Peyer's patch (tissue), 4 donors: ENCODE data around the gene HOXC4. TPM values are rescaled to one million over a fixed set of nuclear protein-coding genes. Genes with fewer than 3 reads are reported as not detected.

Experiments
- DNase-seq, 3 donors: peaks; one replicate each; pipeline ENCODE4 v3.0.0-alpha.2; 2017 to 2019
- H3K27ac ChIP-seq, 4 donors: fragments of 200-600 bp; sonication (generic); one replicate each; pipeline ENCODE4 v1.5.1; 2016 to 2019
- H3K27me3 ChIP-seq, 2 donors: fragments of 200-600 bp; sonication (generic); one replicate each; pipeline ENCODE4 v1.5.1; 2019
- H3K36me3 ChIP-seq, 3 donors: fragments of 200-600 bp; sonication (generic); one replicate each; pipeline ENCODE4 v1.5.1; 2016 to 2019
- H3K4me1 ChIP-seq, 4 donors: fragments of 200-600 bp; sonication (generic); one replicate each; pipeline ENCODE4 v1.5.1; 2016 to 2019
- H3K4me3 ChIP-seq, 4 donors: fragments of 200-600 bp; sonication (generic); 1 replicate in 3 of 4; 2 replicates in 1 of 4; pipeline ENCODE4 v1.5.1; 2016 to 2019; ENCODE audit warnings: mild to moderate bottlenecking in 1 of 4
- H3K9me3 ChIP-seq, 4 donors: fragments of 200-600 bp; sonication (generic); one replicate each; pipeline ENCODE4 v1.5.1; 2016 to 2019; ENCODE audit warnings: mild to moderate bottlenecking in 1 of 4
- POLR2A ChIP-seq, 2 donors: fragments of 450-650 bp; IDR thresholded peaks; one replicate each; pipeline ENCODE4 v1.5.1; 2017; ENCODE audit warnings: antibody characterized with exemption in 2 of 2, mild to moderate bottlenecking in 2 of 2, moderate library complexity in 2 of 2
- total RNA-seq, 4 donors: library from RNA; depleted of rRNA; stranded (reverse); fragments of >200 nt; gene quantifications; one replicate each; pipeline ENCODE4 v1.1.0, GENCODE V29; 2016
- TF ChIP-seq, protein P1 (sequence below), 6 experiments: fragments of 450-650 bp in 4 of 6; fragments of 200-600 bp in 2 of 6; sonication (generic) in 1 of 6; IDR thresholded peaks; one replicate each; pipeline ENCODE4 v1.5.1; 2017 to 2019; ENCODE audit warnings: antibody characterized with exemption in 6 of 6, mild to moderate bottlenecking in 3 of 6, moderate library complexity in 1 of 6

Gene HOXC4
- total RNA-seq, 4 donors from 2014 or later = 1.1 to 8.3 (median 1.8) TPM

DNA sequence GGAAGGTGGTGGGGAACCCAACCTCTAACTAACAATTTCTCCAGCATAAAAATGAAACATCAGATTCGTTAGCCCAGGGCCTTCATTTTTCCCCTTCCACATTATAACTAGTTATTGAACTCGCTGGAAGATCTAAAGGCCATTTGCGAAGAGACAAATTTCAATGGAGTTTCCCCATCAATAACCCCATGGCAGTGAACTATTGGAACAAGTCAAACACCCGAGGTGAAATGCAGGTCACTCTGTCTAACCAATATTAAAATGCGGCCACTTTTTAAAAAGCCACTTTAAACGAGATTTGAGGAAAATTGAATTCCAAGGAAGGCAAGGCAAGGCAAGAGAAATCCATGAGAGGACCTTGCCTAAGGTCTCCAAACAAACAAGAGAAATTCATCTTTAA is 4.5 kb upstream of the HOXC4 start:
- Histone ChIP-seq H3K27ac (no peak overlapping the region), H3K4me1 (peaks cover 0 to 10% (median 7%) of the 10 kb centered on the region in 4 donors), H3K36me3 (no peaks in the 10 kb centered on the region), H3K27me3 (no peaks in the 10 kb centered on the region), H3K9me3 (no peaks in the 10 kb centered on the region), H3K4me3 (no peak overlapping the region)
- DNase-seq = no peak
- no peak for TF ChIP-seq POLR2A (IDR thresholded peaks at IDR 0.05)
- TF ChIP-seq, protein P1, sequence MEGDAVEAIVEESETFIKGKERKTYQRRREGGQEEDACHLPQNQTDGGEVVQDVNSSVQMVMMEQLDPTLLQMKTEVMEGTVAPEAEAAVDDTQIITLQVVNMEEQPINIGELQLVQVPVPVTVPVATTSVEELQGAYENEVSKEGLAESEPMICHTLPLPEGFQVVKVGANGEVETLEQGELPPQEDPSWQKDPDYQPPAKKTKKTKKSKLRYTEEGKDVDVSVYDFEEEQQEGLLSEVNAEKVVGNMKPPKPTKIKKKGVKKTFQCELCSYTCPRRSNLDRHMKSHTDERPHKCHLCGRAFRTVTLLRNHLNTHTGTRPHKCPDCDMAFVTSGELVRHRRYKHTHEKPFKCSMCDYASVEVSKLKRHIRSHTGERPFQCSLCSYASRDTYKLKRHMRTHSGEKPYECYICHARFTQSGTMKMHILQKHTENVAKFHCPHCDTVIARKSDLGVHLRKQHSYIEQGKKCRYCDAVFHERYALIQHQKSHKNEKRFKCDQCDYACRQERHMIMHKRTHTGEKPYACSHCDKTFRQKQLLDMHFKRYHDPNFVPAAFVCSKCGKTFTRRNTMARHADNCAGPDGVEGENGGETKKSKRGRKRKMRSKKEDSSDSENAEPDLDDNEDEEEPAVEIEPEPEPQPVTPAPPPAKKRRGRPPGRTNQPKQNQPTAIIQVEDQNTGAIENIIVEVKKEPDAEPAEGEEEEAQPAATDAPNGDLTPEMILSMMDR (IDR thresholded peaks at IDR 0.05) = no peak

DNA sequence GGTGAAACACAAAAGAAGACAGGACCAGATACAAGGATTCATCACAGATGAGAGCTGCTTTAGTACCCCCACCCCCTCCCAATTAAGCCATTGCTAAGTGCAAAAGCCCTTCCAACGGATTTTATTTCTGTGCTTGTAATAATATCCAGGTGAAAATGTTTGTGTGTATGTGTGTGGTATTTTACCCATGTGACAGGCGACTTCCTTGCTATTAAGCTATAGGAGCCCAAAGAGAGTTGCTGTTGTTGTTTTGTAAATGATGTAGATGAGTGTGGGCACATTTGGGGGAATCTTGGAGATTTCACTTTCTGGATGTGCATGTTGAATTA is 3.2 kb upstream of the HOXC4 start:
- H3K27me3 ChIP-seq = no peaks in the 10 kb centered on the region

DNA sequence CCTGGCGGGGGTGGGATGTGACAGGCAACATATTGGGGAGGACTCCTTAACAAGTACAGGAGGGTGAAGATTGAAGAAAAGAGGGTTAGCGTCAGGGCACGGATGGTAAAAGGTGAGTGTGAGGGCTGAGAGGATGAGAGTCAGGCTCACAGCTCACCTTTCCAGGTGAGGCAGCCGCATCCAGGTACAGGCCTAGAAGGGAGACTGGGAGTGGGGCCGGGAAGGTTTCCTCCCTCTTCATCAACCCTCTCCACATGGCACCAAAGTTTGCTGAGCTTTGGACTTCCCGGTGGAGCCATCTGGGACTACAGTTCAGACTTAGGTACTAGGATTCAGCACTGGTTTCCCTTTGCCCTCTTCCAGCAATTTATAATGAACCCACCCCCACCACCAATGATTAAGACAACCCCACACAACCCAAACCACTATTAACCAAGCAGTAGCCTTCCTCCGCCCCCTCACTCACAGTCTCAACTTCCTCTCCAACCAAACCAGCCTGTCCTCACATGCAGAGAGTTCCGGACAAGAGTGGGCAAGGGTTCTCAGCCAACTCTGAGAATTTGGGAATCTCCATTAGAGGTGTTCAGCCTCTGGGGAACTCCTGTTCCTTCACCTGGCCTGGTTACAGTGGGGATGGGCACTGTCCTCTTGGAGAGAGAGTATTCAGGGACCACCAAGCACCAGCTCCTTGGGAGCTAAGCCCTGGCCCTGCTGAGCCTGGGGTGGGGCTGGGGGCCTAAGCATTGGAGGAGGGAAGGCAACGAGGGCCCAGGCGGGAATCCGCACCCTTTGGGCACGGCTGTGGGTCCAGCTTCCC is 2.4 kb upstream of the HOXC4 start:
- no peak for DNase-seq
- no peak overlapping the region for H3K4me3 ChIP-seq
- H3K27me3 ChIP-seq = no peaks in the 10 kb centered on the region
- H3K9me3 ChIP-seq = no peaks in the 10 kb centered on the region
- no peaks in the 10 kb centered on the region for H3K36me3 ChIP-seq
- TF ChIP-seq POLR2A (IDR thresholded peaks at IDR 0.05) = no peak
- TF ChIP-seq, protein P1 (IDR thresholded peaks at IDR 0.05) = no peak
- H3K27ac ChIP-seq = peak overlapping the region in 3 of 4 donors; percentile 38 to 81 (median 78)
- peaks cover 0 to 10% (median 7%) of the 10 kb centered on the region in 4 donors for H3K4me1 ChIP-seq

More for the DNA sequence above, 3.2 kb upstream of the HOXC4 start:
- H3K9me3 ChIP-seq = no peaks in the 10 kb centered on the region
- no peak for DNase-seq
- peaks cover 0 to 10% (median 7%) of the 10 kb centered on the region in 4 donors for H3K4me1 ChIP-seq
- H3K36me3 ChIP-seq = no peaks in the 10 kb centered on the region
- no peak for TF ChIP-seq POLR2A (IDR thresholded peaks at IDR 0.05)
- TF ChIP-seq, protein P1 (IDR thresholded peaks at IDR 0.05) = no peak
- H3K27ac ChIP-seq = peak overlapping the region in 1 of 4 donors; percentile 54
- no peak overlapping the region for H3K4me3 ChIP-seq

DNA sequence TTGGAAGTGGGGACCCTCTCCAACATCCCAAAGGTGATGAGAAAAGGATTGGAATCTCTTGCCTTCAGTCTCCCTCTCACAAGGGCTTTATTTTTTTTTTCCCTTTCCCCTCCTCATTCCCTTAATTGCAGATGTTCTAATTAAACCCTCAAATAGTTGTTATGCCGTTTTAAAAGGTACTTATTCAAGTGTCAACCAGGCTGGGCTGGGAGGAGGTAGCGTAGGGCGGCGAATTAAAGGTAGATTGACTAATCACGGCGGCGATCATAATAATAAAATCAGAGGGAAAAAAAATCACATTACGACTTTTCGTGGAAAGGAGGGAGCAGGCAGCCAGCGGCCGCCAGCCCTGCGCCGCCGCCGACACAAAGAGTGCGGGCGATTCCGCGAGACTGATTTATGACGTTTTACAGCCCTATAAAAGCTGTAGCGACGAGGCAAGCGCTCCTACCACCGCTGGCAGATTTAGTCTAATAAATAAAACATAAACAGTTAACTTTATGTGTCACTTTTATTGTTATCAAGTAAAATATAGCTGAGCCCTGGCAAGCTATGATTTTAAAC is 1.7 kb upstream of the HOXC4 start:
- peaks cover 0 to 10% (median 7%) of the 10 kb centered on the region in 4 donors for H3K4me1 ChIP-seq
- no peak for DNase-seq
- H3K27ac ChIP-seq = peak overlapping the region; percentile 78 to 87 (median 83)
- no peaks in the 10 kb centered on the region for H3K36me3 ChIP-seq
- peak overlapping the region in 1 of 4 donors; percentile 8 for H3K4me3 ChIP-seq
- TF ChIP-seq, protein P1 (IDR thresholded peaks at IDR 0.05) = no peak
- TF ChIP-seq POLR2A (IDR thresholded peaks at IDR 0.05) = no peak
- no peaks in the 10 kb centered on the region for H3K27me3 ChIP-seq
- no peaks in the 10 kb centered on the region for H3K9me3 ChIP-seq

DNA sequence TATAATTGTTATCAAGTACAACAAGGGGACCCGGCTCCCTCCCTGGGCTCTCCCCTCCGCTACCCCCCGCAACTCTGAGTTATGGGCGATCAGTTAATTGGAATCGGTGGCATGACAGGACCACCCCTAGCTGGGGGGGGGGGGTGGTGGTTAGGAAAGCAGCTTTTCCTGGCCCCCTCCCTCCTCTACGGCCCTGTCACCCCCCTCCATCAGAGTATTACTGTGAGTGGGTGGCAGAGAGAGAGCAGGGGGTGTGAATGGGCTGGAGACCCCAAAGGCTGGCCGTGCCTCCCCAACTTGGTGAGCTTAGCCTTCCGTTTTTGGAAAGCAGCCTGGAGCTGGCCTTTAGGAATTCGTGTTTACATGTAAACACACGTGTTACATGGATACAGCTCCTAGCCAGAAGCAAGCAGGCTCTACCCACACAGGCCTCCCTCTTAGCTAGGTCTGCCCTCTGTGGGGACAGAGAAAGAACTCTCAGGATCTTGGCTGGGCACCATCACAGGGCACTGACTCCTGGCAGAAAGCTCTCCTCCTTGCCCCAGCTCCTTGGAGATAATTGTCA is 1.1 kb upstream of the HOXC4 start:
- Histone ChIP-seq H3K27me3 (no peaks in the 10 kb centered on the region), H3K4me1 (peaks cover 0 to 10% (median 7%) of the 10 kb centered on the region in 4 donors), H3K4me3 (peak overlapping the region in 3 of 4 donors; percentile 49 to 62 (median 49)), H3K36me3 (no peaks in the 10 kb centered on the region), H3K27ac (peak overlapping the region; percentile 78 to 87 (median 83)), H3K9me3 (no peaks in the 10 kb centered on the region)
- TF ChIP-seq, protein P1 (IDR thresholded peaks at IDR 0.05) = no peak
- TF ChIP-seq POLR2A (IDR thresholded peaks at IDR 0.05) = no peak
- no peak for DNase-seq
